Naive thymus-derived CD4-positive, alpha-beta T cell (primary cell): ENCODE data around the gene CHIC2. TPM values are rescaled to one million over a fixed set of nuclear protein-coding genes. Genes with fewer than 3 reads are reported as not detected.
"Not testable (repeated sequence)": the region's sequence is repeated elsewhere in the genome, so short reads cannot be mapped to it uniquely, and the experiment has no call there.

Experiments used
- ATAC-seq: fragments of 150-1000 bp; cut with Tn5 transposase; 2 replicates; pipeline ENCODE4 v1.10.0; 2021; ENCODE audit warnings: mild to moderate bottlenecking, moderate library complexity
- CTCF ChIA-PET: fragments of 350-600 bp; sonication (Branson Sonifier 250); formaldehyde crosslinking; loops from one replicate; lab custom pipeline; 2021; ENCODE audit warnings: antibody characterized with exemption; lab: Charles Lee
- POLR2A ChIA-PET: fragments of 350-600 bp; sonication (Branson Sonifier 250); formaldehyde crosslinking; loops from one replicate; lab custom pipeline; 2021; ENCODE audit warnings: antibody characterized with exemption, inconsistent platforms; lab: Charles Lee
- DNase-seq, 9 donors: peaks; one replicate each; pipeline versions ENCODE4 v3.0.0 to v3.0.0-alpha.2; 2020 to 2022; ENCODE audit warnings: mixed read lengths in 1 of 9
- H3K27ac ChIP-seq: one replicate; pipeline ENCODE4 v1.7.0; 2013; ENCODE audit warnings: mild to moderate bottlenecking, low read depth, low read length, moderate library complexity
- H3K27me3 ChIP-seq, 2 donors: one replicate each; pipeline ENCODE4 v1.7.0; 2013; ENCODE audit warnings: low read length in 2 of 2, mild to moderate bottlenecking in 2 of 2, moderate library complexity in 2 of 2; ENCODE audit not compliant: control insufficient read depth in 2 of 2, insufficient read depth in 2 of 2
- H3K36me3 ChIP-seq, 3 experiments: 1 replicate in 2 of 3; 2 replicates in 1 of 3; pipeline ENCODE4 v1.7.0; 2013; ENCODE audit warnings: low read length in 3 of 3, mild to moderate bottlenecking in 3 of 3, moderate library complexity in 1 of 3; ENCODE audit not compliant: insufficient read depth in 3 of 3, control insufficient read depth in 2 of 3
- H3K4me1 ChIP-seq, 2 donors: one replicate each; pipeline ENCODE4 v1.7.0; 2013; ENCODE audit warnings: low read length in 2 of 2, mild to moderate bottlenecking in 2 of 2, moderate library complexity in 1 of 2; ENCODE audit not compliant: control insufficient read depth in 2 of 2, insufficient read depth in 2 of 2
- H3K4me3 ChIP-seq: 2 replicates; pipeline ENCODE4 v1.7.0; 2013; ENCODE audit warnings: mild to moderate bottlenecking, low read length
- H3K9me3 ChIP-seq, 3 experiments: 1 replicate in 2 of 3; 2 replicates in 1 of 3; pipeline ENCODE4 v1.7.0; 2013; ENCODE audit warnings: low read length in 3 of 3; ENCODE audit not compliant: control insufficient read depth in 2 of 3
- H3K27ac Mint-ChIP-seq, 9 donors: one replicate each; pipeline ENCODE4 v1.8.0; 2020 to 2022; ENCODE audit warnings: mixed read lengths in 9 of 9, mild to moderate bottlenecking in 8 of 9, moderate library complexity in 5 of 9, inconsistent platforms in 2 of 9
- H3K27me3 Mint-ChIP-seq, 5 donors: one replicate each; pipeline ENCODE4 v1.8.0; 2021 to 2022; ENCODE audit warnings: mixed read lengths in 5 of 5, mild to moderate bottlenecking in 1 of 5
- H3K36me3 Mint-ChIP-seq, 5 donors: one replicate each; pipeline ENCODE4 v1.8.0; 2020 to 2022; ENCODE audit warnings: mixed read lengths in 5 of 5, mild to moderate bottlenecking in 3 of 5, inconsistent platforms in 1 of 5
- H3K4me1 Mint-ChIP-seq, 7 donors: one replicate each; pipeline ENCODE4 v1.8.0; 2020 to 2022; ENCODE audit warnings: mixed read lengths in 7 of 7, mild to moderate bottlenecking in 3 of 7, inconsistent platforms in 1 of 7
- H3K4me3 Mint-ChIP-seq, 10 donors: one replicate each; pipeline ENCODE4 v1.8.0; 2020 to 2022; ENCODE audit warnings: mild to moderate bottlenecking in 10 of 10, mixed read lengths in 10 of 10, moderate library complexity in 6 of 10, inconsistent platforms in 2 of 10
- H3K9me3 Mint-ChIP-seq, 11 donors: one replicate each; pipeline ENCODE4 v1.8.0; 2020 to 2022; ENCODE audit warnings: mixed read lengths in 11 of 11, mild to moderate bottlenecking in 4 of 11, inconsistent platforms in 1 of 11, moderate library complexity in 1 of 11
- intact Hi-C, 2 donors: fragments of 100-400 bp; cut with micrococcal nuclease; formaldehyde crosslinking; loops; one replicate each; pipeline ENCODE4 v1.15.1; 2023
- polyA plus RNA-seq, 2 donors: library from polyadenylated mRNA; unstranded; fragments of 300-500 nt; fragmentation: Illumina TruSeq; gene quantifications; one replicate each; pipeline ENCODE4 v1.2.3, GENCODE V29; 2021
- total RNA-seq, 6 experiments: library from RNA in 5 of 6; stranded (reverse) in 5 of 6; gene quantifications; 1 replicate in 5 of 6; 2 replicates in 1 of 6; pipeline ENCODE4 v1.2.3 and lab custom pipeline; 2021 to 2026

The CHIC2 gene
- total RNA-seq (10 to 100 TPM; 22.4 to 55.7 (median 40.7) TPM), polyA plus RNA-seq (10 to 100 TPM; 59.0 to 64.2 TPM), total RNA-seq (lab: John Stamatoyannopoulos, UW) (29.5 reads per million, percentile 59 among the genes with 10 or more reads in this experiment)

DNA sequence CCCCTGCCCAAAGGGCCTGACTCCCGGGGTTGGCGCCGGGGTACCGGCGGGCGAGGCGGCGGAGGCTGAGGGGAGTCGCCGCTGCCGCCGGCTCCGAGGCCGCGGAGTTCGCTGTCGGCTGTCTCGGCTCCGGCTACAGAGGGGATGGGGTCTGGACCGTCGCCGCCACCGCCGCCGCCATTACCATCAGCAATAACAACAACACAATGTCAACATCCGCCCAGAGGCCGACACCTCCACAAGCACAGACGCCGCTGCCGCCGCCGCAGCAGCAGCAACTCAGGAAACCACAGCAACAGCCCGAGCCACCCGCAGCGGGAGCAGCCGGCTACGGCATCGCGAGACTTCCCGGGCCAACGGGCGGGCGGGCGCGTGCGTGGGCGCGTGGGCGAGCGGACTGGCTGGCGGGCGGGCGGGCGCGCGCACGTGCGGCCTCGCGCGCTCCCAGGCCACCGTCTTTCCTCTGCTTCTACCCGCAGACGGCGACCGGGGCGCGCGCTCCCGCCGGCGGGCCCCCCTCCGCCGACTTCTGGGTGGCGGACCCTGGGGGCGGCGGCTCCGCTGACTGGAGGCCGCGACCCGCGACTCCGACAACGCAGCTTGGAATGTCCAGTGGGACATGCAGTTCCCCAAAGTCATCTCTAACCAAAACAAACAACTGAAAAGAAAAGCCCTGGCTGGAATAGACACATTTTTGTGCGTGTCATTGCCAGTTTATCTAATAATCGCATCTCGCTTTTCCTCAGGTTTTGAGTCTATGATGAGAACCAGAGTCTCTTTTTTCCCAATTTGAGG is at the start of gene CHIC2:
Gene CHIC2, minus strand, starts transcription at position 289 of the 795 bp plus-strand sequence. CDS start 305 bp downstream, outside the sequence.
- peaks cover 39 to 59% (median 44%) of the 10 kb centered on the region in 7 donors for H3K4me1 Mint-ChIP-seq
- POLR2A ChIA-PET: interaction anchor here (1.1 to 2.0 kb wide), 5 partner anchors 8 to 878 kb away, joined by 3 to 7 read pairs (median 3); no protein-coding TSS in a partner anchor
- intact Hi-C loops: loop anchor here (1.0 to 10.0 kb wide), 15 partner anchors 8 to 1884 kb away; partner anchors contain the start of genes CEP135 (in 2 of the 2), EXOC1 (in 2 of the 2), SCFD2 (in 2 of the 2) and CLOCK (in 1 of the 2)

DNA sequence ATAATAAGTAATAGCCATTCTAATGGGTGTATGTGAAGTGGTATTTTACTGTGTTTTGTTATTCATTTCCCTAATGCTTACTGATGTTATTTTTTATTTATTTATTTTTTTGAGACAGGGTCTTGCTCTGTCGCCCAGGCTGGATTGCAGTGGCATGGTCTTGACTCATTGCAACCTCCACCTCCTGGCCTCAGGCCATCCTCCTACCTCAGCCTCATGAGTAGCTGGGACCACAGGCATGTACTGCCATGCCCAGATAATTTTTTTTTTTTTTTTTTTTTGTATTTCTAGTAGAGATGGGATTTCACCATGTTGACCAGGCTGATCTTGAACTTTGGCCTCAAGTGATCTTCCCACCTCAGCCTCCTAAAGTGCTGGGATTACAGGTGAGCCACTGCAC is 48.8 kb upstream of the CHIC2 start:
- H3K27me3 ChIP-seq: peaks cover 4 to 31% of the 10 kb centered on the region in 2 donors
- peaks cover 41 to 76% (median 73%) of the 10 kb centered on the region in 5 donors for H3K27me3 Mint-ChIP-seq

More for the DNA sequence above, at the start of gene CHIC2:
- peak; percentile 94 for ATAC-seq
- Mint-ChIP-seq H3K36me3 (peaks cover 0 to 15% (median 0%) of the 10 kb centered on the region in 5 donors), H3K27ac (peak within 1 kb of the TSS; percentile 95 to 99 (median 98)), H3K4me3 (peak within 1 kb of the TSS; percentile 94 to 100 (median 97)), H3K27me3 (peaks cover 0 to 2% (median 0%) of the 10 kb centered on the region in 5 donors), H3K9me3 (no peaks in the 10 kb centered on the region)
- H3K9me3 ChIP-seq: no peaks in the 10 kb centered on the region
- peaks cover 8 to 32% of the 10 kb centered on the region in 2 donors for H3K4me1 ChIP-seq
- DNase-seq: peak; percentile 95 to 99 (median 98)
- H3K4me3 ChIP-seq: peak within 1 kb of the TSS; percentile 77
- peak within 1 kb of the TSS; percentile 100 for H3K27ac ChIP-seq
- peaks cover 0 to 8% (median 0%) of the 10 kb centered on the region in 3 experiments for H3K36me3 ChIP-seq
- CTCF ChIA-PET: no interaction called here
- no peaks in the 10 kb centered on the region for H3K27me3 ChIP-seq

DNA sequence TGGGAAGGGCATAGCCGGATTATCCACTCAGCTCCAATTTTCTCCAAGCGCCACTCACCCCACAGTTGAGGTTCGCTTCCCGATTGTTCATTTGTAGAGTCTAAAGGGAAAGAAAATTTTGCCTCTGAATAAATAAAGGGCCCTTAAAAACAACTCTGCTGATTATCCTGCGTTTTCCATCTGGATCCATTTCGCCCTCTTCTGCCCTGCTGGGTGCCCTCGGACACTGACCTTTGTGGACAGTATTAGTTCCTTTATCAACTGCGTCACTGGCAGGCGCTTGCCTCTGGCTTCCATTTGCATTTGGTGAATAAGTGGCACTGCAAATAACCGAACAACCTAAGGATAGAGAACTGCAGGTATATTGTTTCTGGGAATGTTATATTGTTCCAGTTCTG is 45.6 kb upstream of the CHIC2 start:
- DNase-seq (no peak), ATAC-seq (no peak)
- peaks cover 11 to 39% (median 30%) of the 10 kb centered on the region in 7 donors for H3K4me1 Mint-ChIP-seq
- no peaks in the 10 kb centered on the region for H3K36me3 Mint-ChIP-seq
- peak overlapping the region in 7 of 10 donors; percentile 9 to 37 (median 15) for H3K4me3 Mint-ChIP-seq
- Histone ChIP-seq H3K9me3 (no peaks in the 10 kb centered on the region), H3K36me3 (no peaks in the 10 kb centered on the region), H3K27me3 (peaks cover 4 to 36% of the 10 kb centered on the region in 2 donors), H3K27ac (no peak overlapping the region), H3K4me3 (no peak overlapping the region), H3K4me1 (peaks cover 5 to 16% of the 10 kb centered on the region in 2 donors)
- no peak overlapping the region for H3K27ac Mint-ChIP-seq
- intact Hi-C loops: no loop called here
- ChIA-PET POLR2A (no interaction called here), CTCF (no interaction called here)
- H3K9me3 Mint-ChIP-seq: peaks cover 0 to 7% (median 0%) of the 10 kb centered on the region in 11 donors
- peaks cover 62 to 85% (median 79%) of the 10 kb centered on the region in 5 donors for H3K27me3 Mint-ChIP-seq

More for the DNA sequence above, 48.8 kb upstream of the CHIC2 start:
- POLR2A ChIA-PET, DNase-seq, H3K36me3 Mint-ChIP-seq, H3K27ac Mint-ChIP-seq, H3K9me3 ChIP-seq, H3K27ac ChIP-seq, CTCF ChIA-PET, H3K4me3 Mint-ChIP-seq, H3K36me3 ChIP-seq, intact Hi-C loops, H3K9me3 Mint-ChIP-seq, H3K4me3 ChIP-seq, ATAC-seq: not testable (repeated sequence)
- H3K4me1 Mint-ChIP-seq: peaks cover 7 to 26% (median 23%) of the 10 kb centered on the region in 7 donors
- H3K4me1 ChIP-seq: peaks cover 5 to 14% of the 10 kb centered on the region in 2 donors

DNA sequence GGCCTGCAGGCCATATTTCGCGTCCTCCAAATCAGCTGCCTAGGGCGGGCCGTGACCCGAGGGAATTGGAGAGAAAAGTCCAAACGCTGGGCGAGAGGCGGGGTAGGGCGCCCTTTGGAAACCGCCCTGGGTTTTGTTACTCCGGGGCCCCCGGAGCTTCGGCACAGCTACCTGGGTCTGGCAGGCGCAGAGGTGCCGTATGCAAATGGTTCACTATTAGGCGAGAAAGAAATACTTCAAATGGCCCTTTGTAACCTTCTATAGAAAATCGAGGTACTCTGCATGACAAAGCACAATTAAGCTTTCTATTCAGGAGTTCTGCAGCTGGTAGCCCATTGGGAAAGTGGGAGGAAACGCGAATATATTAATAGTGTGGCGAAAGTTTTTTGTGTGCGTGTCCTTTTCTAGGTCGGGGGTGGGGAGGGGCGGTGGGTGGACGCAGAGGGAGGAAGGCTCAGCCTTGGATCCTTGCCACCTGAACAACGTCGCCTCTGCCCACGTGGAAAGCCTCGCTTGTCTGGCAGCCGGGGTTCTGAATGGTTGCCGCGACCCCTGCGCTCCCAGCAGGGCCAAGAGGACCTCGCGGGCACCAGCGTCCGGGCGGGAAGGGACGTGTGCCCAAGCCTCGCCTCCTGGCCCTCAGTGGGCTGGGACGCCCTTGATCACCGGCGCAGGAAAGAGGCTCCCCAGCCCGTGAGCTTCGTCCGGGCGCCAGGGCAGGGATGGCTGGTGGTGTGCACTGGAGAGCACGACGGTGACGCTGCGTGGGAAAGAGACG is 45.0 kb upstream of the CHIC2 start:
- H3K36me3 ChIP-seq: no peaks in the 10 kb centered on the region
- ChIA-PET POLR2A (no interaction called here), CTCF (interaction anchor here (0.8 kb wide), 1 partner anchor 12 kb away, joined by 4 read pairs; no protein-coding TSS in a partner anchor)
- Mint-ChIP-seq H3K27me3 (peaks cover 66 to 85% (median 80%) of the 10 kb centered on the region in 5 donors), H3K9me3 (peaks cover 0 to 7% (median 0%) of the 10 kb centered on the region in 11 donors), H3K36me3 (no peaks in the 10 kb centered on the region), H3K4me3 (peak overlapping the region in 7 of 10 donors; percentile 12 to 86 (median 19)), H3K27ac (no peak overlapping the region), H3K4me1 (peaks cover 16 to 42% (median 30%) of the 10 kb centered on the region in 7 donors)
- intact Hi-C loops: loop anchor here in 1 of 2 donors (2.0 to 10.0 kb wide), 2 partner anchors 117 to 915 kb away; no protein-coding TSS in a partner anchor
- no peak overlapping the region for H3K4me3 ChIP-seq
- DNase-seq (no peak), ATAC-seq (no peak)
- no peak overlapping the region for H3K27ac ChIP-seq
- peaks cover 4 to 42% of the 10 kb centered on the region in 2 donors for H3K27me3 ChIP-seq
- peaks cover 5 to 16% of the 10 kb centered on the region in 2 donors for H3K4me1 ChIP-seq
- H3K9me3 ChIP-seq: no peaks in the 10 kb centered on the region

DNA sequence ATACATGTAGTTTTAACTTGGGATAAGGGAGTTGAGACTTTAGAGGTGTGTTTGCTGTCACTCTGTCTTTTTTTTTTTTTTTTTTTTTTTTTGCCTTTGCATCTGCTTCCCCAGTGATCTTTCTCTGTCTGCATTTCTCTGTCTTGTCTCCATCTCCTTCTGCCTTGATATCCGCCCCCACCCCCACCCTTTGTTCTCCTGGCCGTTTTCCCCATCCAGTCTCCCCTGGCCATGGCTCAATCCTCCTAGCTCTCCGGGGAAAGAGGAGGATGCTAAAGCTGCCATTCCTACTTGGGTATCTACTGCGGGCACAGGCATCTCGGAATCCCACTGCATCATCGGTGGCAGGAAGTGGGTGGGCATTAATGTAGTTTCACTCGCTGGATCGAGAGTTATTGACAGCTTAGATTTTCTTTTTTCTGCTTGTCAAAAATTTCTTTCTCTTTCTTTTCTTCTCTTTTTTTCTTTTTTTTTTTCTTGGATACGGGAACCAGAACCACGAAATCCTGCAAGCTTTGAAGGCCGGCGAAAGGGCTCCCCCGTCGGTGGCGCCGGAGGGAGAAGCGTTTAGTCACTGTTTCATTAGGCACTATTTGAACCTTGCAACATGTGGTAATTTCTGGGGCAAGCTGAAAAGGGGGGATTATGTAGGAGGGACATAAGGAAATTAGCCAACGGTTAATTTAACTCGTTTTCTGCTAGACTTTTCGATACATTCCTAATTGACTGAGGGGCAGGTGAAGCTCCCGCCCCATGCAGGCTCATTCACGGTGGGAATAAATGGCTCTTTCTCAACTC is 43.7 kb upstream of the CHIC2 start:
- Histone ChIP-seq H3K4me1 (peaks cover 5 to 16% of the 10 kb centered on the region in 2 donors), H3K9me3 (no peaks in the 10 kb centered on the region), H3K27ac (no peak overlapping the region), H3K27me3 (peaks cover 4 to 46% of the 10 kb centered on the region in 2 donors), H3K4me3 (peak overlapping the region; percentile 7), H3K36me3 (no peaks in the 10 kb centered on the region)
- intact Hi-C loops: loop anchor here (1.0 to 10.0 kb wide), 4 partner anchors 11 to 913 kb away; no protein-coding TSS in a partner anchor
- Mint-ChIP-seq H3K27ac (peak overlapping the region in 1 of 9 donors; percentile 10), H3K9me3 (peaks cover 0 to 7% (median 0%) of the 10 kb centered on the region in 11 donors), H3K4me1 (peaks cover 16 to 48% (median 32%) of the 10 kb centered on the region in 7 donors), H3K27me3 (peaks cover 74 to 88% (median 81%) of the 10 kb centered on the region in 5 donors), H3K36me3 (no peaks in the 10 kb centered on the region), H3K4me3 (peak overlapping the region; percentile 17 to 86 (median 76))
- ATAC-seq: no peak
- CTCF ChIA-PET: interaction anchor here (0.8 kb wide), 1 partner anchor 10 kb away, joined by 4 read pairs; no protein-coding TSS in a partner anchor
- POLR2A ChIA-PET: interaction anchor here (1.2 kb wide), 1 partner anchor 45 kb away, joined by 4 read pairs; no protein-coding TSS in a partner anchor
- no peak for DNase-seq
